H7 (cell line): ENCODE measurements around the gene SLIT1. TPM values are rescaled to one million over a fixed set of nuclear protein-coding genes. Genes with fewer than 3 reads are reported as not detected.

Experiments used
- DNase-seq: peaks from one replicate; pipeline ENCODE4 v3.0.0; 2012
- H3K27me3 ChIP-seq: 2 replicates; pipeline ENCODE4 v1.6.0; 2011; ENCODE audit warnings: mild to moderate bottlenecking, low read length; ENCODE audit not compliant: control insufficient read depth, insufficient read depth
- H3K36me3 ChIP-seq: replicated peaks from 2 replicates; pipeline ENCODE4 v1.5.1; 2011; ENCODE audit warnings: low read length; ENCODE audit not compliant: control insufficient read depth, insufficient read depth
- H3K4me3 ChIP-seq: 2 replicates; pipeline ENCODE4 v1.5.1; 2011; ENCODE audit warnings: low read depth, mild to moderate bottlenecking, control low read depth, low read length, moderate library complexity; ENCODE audit not compliant: insufficient read depth
- total RNA-seq: library from RNA; depleted of rRNA; stranded (reverse); fragments of >200 nt; shearing (Covaris generic); gene quantifications from 2 replicates; pipeline ENCODE4 v1.2.3, GENCODE V29; 2014

SLIT1 gene
- total RNA-seq, 1 experiment from 2014 or later = 0.28 TPM

- DNase-seq = no peak
- no peak overlapping the region for H3K4me3 ChIP-seq
- H3K36me3 ChIP-seq = no peaks in the 10 kb centered on the region
- H3K27me3 ChIP-seq = no peaks in the 10 kb centered on the region
These were observed 27.7 kb upstream of the SLIT1 start for GRCh38 chr10:97213431-97213830.

GRCh38 chr10:97211229-97211628 is 25.5 kb upstream of the SLIT1 start:
- Histone ChIP-seq H3K4me3 (no peak overlapping the region), H3K36me3 (no peaks in the 10 kb centered on the region), H3K27me3 (no peaks in the 10 kb centered on the region)
- no peak for DNase-seq

GRCh38 chr10:97210543-97210960 is 24.8 kb upstream of the SLIT1 start:
- DNase-seq = peak; percentile 90
- H3K27me3 ChIP-seq = no peaks in the 10 kb centered on the region
- H3K4me3 ChIP-seq = no peak overlapping the region
- no peaks in the 10 kb centered on the region for H3K36me3 ChIP-seq

- Histone ChIP-seq H3K27me3 (no peaks in the 10 kb centered on the region), H3K4me3 (no peak overlapping the region), H3K36me3 (no peaks in the 10 kb centered on the region)
- DNase-seq = no peak
These were observed 22.1 kb upstream of the SLIT1 start for GRCh38 chr10:97207756-97208346.

- Histone ChIP-seq H3K27me3 (no peaks in the 10 kb centered on the region), H3K4me3 (no peak overlapping the region), H3K36me3 (no peaks in the 10 kb centered on the region)
- DNase-seq = no peak
These were observed 21.4 kb upstream of the SLIT1 start for GRCh38 chr10:97207131-97207530.

GRCh38 chr10:97204826-97205679 is 19.3 kb upstream of the SLIT1 start:
- H3K4me3 ChIP-seq = no peak overlapping the region
- no peaks in the 10 kb centered on the region for H3K36me3 ChIP-seq
- no peaks in the 10 kb centered on the region for H3K27me3 ChIP-seq
- no peak for DNase-seq

- no peaks in the 10 kb centered on the region for H3K36me3 ChIP-seq
- no peak for DNase-seq
- no peaks in the 10 kb centered on the region for H3K27me3 ChIP-seq
- H3K4me3 ChIP-seq = no peak overlapping the region
These were observed 17.5 kb upstream of the SLIT1 start for GRCh38 chr10:97203220-97203619.

GRCh38 chr10:97200616-97201015 is 14.9 kb upstream of the SLIT1 start:
- Histone ChIP-seq H3K4me3 (no peak overlapping the region), H3K36me3 (no peaks in the 10 kb centered on the region), H3K27me3 (peaks cover 5% of the 10 kb centered on the region)
- no peak for DNase-seq

- no peak overlapping the region for H3K4me3 ChIP-seq
- H3K27me3 ChIP-seq = peaks cover 11% of the 10 kb centered on the region
- H3K36me3 ChIP-seq = no peaks in the 10 kb centered on the region
- no peak for DNase-seq
These were observed 13.4 kb upstream of the SLIT1 start for GRCh38 chr10:97199152-97199551.

- H3K27me3 ChIP-seq = peaks cover 16% of the 10 kb centered on the region
- no peaks in the 10 kb centered on the region for H3K36me3 ChIP-seq
- DNase-seq = peak; percentile 18
- no peak overlapping the region for H3K4me3 ChIP-seq
These were observed 11.3 kb upstream of the SLIT1 start for GRCh38 chr10:97197030-97197500.

GRCh38 chr10:97196223-97197029 is 10.7 kb upstream of the SLIT1 start:
- H3K4me3 ChIP-seq = peak overlapping the region; percentile 72
- H3K27me3 ChIP-seq = peaks cover 17% of the 10 kb centered on the region
- DNase-seq = peak; percentile 91
- no peaks in the 10 kb centered on the region for H3K36me3 ChIP-seq

GRCh38 chr10:97195706-97196222 is 10.0 kb upstream of the SLIT1 start:
- no peaks in the 10 kb centered on the region for H3K36me3 ChIP-seq
- peak overlapping the region; percentile 72 for H3K4me3 ChIP-seq
- no peak for DNase-seq

GRCh38 chr10:97192952-97193435 is 7.2 kb upstream of the SLIT1 start:
- H3K4me3 ChIP-seq = no peak overlapping the region
- no peaks in the 10 kb centered on the region for H3K36me3 ChIP-seq
- peaks cover 18% of the 10 kb centered on the region for H3K27me3 ChIP-seq
- DNase-seq = no peak

More at GRCh38 chr10:97195706-97196222, 10.0 kb upstream of the SLIT1 start:
- H3K27me3 ChIP-seq = peaks cover 17% of the 10 kb centered on the region

GRCh38 chr10:97190450-97190849 is 4.7 kb upstream of the SLIT1 start:
- Histone ChIP-seq H3K27me3 (peaks cover 37% of the 10 kb centered on the region), H3K4me3 (no peak overlapping the region), H3K36me3 (no peaks in the 10 kb centered on the region)
- DNase-seq = no peak
